Middle frontal gyrus (tissue), 1 donor: ENCODE data around the gene STAP2.

Experiments
- DNase-seq: peaks from one replicate; pipeline ENCODE4 v3.0.0-alpha.2; 2015; ENCODE audit warnings: low spot score; ENCODE audit errors: extremely low spot score

Gene STAP2

DNA sequence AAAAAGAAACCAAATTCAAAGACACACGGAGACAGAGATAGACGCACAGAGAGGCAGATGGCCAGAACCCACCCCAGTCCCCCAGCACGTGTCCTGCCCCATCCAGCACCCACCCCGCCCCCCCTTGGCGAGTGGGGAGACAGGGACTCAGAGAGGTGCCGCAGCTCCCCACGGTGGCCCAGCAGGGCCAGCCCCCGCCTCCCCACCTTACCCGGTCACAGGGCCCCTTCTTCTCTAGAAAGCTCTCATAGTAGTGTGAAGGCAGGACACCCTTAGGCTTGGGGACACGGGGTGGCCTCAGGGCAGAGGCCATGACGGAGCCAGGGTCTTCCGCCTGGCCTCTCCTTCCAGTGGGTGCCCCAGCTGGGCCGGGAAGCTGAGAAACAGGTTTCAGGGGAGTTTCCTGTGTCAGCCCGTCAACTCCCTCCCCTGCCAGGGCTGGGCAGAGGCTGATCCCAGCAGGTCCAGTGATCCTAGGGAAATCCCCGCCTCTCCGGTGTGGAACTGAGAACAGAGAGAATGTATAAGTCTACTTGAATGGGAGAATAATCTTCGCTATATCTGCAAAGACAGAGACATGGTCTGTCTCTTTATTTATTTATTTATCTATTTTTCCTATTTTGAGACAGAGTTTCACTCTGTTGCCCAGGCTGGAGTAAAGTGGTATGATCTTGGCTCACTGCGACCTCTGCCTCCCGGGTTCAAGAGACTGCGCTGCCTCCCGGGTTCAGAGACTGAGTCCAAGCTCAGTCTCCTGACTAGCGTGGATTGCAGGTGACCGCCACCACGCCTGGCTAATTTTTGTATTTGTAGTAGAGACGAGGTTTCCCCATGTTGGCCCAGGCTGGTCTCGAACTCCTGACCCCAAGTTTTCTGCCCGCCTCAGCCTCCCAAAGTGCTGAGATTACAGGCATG lies at the start of gene STAP2:
Gene STAP2, minus strand, starts transcription at position 387 of the 915 bp plus-strand sequence. Its CDS starts 74 bp downstream, at position 313.
- DNase-seq, result no peak

DNA sequence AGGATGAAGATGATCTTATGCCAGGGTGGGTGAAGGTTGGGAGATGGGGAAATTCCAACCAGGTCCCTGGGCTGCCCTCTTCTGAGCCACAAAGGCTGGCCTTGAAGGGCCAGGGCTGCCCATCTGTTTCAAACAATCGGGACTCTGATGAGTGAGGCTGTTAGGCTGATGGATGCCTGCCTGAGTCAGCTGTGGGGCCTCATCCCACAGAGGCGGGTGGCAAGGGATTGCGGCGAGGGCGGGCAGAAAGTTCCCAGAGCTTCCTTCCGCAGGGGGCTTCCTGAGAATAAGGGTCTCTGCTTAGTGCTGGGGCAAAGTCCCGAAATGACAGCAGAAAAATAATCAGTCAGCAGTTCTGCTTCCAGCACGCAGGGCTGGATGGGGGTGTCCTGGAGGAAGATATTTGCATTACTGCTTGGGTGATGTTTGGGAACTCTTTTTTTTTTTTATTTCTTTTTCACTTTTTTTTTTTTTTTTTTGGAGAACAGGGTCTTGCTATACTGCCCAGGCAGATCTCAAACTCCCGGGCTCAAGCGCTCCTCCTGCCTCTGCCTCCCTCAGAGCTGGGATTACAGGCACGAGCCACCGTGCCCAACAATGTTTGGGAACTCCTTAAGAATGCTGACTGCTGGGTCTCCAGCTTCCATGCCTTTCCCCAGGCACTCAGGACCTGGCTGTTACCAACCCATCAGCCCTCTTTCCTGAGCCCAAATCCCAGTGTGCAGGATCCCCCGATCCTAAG lies 47.6 kb upstream of the STAP2 start:
- DNase-seq, result no peak

- no peak for DNase-seq
Measured at GRCh38 chr19:4385291-4386040, 46.8 kb upstream of the STAP2 start.

DNA sequence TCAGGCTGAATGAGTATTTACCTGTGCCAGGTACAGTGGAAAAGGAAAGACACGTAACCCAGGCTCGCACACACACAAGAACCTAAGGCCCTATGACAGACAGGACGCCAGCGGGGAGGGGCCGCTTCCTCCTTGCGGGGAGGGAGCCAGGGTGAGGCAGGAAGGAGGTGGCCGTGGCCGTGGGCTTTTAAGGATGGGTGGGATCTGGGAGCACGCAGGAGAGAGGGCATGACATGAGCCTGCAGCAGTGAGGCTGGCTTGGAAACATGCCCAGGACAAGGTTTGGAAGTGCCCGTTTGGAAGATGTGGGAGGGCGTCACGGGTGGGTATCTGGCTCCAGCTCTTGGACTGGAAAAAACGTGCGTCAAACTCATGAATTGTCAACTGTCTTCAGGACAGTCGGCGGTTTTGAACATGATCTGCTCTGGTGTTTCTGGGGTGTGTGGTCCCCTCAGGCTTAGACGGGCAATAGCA lies 41.7 kb upstream of the STAP2 start:
- DNase-seq, result no peak

DNA sequence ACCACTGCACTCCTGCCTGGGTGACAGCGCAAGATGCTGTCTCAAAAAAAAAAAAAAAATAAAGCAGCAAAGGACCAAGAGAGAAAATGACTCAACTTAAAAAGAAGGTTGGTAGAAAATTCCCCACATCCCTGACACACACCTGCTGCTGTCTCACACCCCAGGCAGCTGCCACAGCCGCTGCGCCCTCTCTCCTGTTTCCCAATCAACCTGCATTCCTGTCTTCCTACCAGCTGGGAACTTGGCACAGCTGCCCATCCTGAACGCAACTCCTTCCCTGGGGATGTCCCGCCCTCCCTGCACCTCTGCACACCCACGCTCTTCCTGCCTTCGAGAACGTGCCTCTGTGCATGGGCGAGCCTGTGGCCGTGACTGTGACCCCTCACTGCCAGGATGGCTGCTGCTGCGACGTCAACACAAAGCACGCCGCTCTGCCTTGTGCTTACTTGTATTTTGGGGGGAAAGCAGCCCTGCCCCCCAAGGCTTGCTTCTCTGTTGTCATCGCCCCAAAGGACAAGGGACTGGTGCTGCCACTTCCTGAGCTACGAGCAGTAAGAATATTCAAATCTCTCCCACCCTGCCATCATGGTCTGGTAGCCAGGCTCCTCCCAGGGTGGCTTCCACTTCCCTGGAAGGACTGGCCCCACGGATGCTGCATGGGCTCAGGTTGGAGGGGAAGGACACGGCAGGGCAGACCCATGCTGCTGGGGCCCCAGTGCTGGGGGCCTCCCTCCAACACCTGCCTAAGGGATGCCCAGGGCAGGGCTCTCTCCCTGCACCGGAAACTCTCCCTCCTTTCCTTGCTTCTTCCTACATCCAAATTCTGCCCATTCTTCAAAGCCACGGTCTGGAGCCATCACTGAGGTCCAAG lies 41.0 kb upstream of the STAP2 start:
- no peak for DNase-seq

DNA sequence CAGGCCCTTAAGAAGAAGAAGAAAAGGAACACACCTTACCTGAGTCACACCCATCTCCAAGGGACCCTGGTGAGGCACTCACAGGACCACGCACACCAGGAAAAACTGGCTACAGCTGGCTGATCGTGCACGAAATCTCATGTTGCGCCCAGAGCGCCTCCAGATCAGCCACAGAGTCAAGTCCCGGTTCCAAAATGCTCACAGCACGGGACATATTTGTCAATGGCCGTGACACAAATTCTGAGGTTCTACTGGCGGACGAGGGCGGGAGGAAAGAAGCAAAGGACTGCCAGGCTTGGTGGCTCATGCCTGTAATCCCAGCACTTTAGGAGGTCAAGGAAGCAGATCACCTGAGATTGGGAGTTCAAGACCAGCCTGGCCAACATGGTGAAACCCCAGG lies 40.3 kb upstream of the STAP2 start:
- no peak for DNase-seq

DNA sequence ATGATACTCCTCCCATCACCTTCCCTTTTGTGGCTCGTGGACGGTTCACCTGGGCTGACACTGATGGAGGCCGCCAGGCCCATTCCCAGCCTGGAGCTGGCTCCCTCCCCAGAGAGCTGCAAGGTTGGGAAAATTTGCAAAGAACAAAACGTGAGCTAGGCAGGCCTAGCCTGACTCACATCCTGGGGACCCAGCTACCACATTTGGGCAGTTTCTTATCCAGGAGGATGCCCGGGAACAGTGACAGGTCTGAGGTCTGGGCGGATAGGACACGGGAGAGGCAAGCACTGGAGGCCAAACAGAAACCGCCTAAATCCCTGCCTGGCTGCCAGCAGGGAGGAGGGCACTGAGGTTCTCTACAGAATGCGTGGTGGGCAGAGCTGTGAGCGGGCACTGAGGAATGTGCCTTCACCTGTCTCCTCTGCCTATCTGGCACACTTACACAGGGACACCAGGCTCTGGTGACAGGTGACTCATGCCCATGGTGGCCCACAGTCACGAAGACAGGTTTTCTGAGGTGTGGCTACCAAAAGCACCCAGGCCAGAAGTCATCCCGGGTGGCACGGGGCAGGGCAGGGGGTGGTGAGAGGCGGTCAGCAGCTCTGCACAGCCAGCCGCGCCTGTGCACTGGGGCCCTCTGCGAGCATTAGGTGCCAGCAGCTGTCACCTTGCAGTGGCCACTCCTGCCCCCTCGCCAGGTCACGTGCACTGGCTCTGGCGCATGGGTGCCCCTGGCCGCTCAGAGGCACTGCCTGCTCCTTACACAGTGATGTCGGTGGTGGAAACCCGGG lies 38.6 kb upstream of the STAP2 start:
- DNase-seq, result no peak

GRCh38 chr19:4376671-4376990 lies 38.0 kb upstream of the STAP2 start:
- no peak for DNase-seq

GRCh38 chr19:4376028-4376670 lies 37.5 kb upstream of the STAP2 start:
- no peak for DNase-seq

GRCh38 chr19:4375164-4376027 lies 36.8 kb upstream of the STAP2 start:
- no peak for DNase-seq

- no peak for DNase-seq
Measured at GRCh38 chr19:4374498-4375163, 36.0 kb upstream of the STAP2 start.

DNA sequence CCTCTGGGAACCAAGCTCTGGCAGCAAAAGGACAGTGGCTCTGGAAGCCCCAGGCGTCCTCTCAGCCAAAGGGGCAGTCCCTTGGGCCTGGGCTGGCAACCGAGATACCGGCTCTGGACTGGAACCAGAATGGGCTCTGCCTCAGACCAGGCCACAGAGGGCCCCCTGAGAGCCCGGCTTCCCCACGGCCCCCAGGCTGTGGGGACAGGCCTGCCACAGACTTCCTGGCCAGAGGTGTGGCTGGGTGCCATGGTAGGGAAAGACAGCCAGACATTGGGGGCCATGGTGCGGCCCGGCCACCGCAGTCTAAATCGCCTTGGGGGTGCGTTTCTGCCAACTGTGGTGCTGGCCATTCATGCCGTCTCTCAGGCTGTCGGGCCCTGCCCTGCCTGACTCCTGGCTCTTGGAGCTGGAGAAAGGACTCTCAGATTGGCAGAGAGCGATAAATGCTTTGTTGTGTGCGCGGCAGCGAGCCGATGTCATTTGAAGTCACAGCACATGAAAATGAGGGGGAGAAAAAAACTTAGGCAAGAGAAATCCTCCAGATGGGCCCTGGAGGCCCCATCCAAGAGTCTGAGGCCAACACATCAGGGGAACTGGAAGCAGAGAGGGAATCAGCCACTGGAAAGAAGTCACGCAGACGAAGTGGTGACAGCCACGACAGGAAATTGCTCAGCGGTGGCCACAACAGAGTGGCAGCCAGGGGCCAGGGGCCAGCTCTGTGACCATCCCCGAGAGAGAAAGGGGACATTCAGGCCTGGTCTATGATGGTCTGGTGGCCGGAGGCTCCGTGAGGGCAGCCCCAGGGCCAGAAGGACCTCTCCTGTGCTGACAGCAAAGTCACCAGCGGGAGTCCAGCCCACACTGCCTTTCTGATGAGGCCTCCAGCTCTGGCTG lies 35.2 kb upstream of the STAP2 start:
- DNase-seq, result no peak

- DNase-seq, result no peak
Measured at GRCh38 chr19:4373013-4373367, 34.4 kb upstream of the STAP2 start.

DNA sequence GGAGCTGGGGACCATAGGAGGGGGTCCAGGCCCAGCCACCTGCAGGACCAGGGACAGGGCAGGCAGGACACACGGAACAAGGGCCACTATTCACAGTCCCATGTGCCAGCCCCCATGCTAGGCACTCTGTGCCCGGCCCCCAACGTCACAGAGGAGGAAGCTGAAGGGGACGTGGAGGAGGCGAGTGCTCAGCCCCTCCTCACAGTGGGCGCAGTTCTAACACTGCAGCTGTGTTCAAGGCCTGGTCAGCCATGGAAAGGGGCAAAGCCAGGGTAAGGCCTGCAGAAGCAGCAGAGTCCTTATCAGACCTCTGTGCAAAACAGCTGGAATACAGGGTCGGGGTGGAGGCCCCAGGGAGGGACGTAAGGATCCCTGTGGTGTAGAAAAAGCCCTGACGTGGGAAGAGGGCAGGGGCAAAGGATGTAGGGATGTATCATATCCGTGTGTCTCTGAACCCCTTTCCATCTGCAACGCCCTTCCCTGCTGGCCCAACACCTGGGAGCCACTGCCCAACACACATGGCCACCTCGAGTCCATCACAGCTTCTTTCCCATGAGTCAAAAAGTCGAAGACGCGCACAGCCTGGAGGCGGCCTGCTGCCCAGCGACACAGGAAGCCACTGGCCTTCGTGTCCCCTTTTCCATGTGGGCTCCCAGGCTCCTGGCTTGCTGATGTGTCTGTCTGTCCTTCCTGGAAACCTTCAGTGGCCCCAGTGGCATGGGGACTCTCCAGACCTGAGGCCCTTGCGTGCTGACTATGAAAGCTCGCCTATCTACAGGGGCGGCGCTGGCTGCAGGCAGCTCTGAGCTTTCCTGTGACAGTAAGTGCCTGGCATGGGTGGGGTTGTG lies 33.8 kb upstream of the STAP2 start:
- DNase-seq, result no peak

DNA sequence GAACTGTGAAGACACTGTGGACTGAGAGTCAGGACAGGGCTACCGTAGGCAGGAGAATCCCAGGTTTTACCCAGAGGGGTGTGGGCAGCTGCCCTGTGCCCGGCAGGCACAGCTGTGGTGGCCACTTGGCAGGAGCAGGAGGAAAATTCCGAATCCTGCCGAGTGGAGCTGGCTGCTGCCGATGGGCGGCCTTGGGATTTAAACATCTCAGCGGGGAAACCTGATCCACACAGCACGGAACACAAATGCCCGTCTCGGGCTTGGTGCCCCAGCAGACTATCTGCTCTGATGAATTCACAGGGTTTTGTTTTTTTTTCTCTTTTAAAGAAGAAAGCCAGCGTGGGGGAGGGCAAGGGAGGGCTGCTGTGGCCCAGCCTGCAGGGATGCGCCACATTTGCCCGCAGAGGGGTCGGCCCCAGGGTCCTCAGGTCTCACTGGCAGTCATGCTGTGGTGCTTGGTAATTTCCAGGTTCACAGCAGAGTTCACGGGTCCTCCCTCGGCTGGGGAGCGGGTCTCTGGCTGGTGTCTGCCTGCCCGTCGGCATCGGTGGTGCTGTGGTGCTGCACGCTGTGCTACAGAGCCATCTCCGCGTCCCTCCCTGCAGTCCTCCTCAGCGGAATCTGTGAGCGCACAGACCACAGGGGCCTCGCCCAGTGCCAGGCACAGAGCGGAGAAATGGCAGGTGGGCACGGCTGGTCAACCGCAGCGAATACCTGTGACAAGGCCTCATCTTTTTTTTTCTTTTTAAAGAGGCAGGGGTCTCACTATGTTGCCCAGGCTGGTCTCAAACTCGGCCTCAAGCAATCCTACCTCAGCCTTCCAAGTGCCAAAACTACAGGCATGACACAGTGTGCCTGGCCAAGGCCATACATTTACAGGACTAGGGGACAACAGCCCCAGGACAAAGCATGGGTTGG lies 32.9 kb upstream of the STAP2 start:
- DNase-seq, result no peak
